Stimulated activated CD4-positive, alpha-beta T cell treated with anti-CD3 and anti-CD28 coated beads, Interleukin-2, amount 100 ng/mL, for 48 hours (primary cell): ENCODE measurements around the gene KIAA0930.
"Not testable (repeated sequence)": the region's sequence is repeated elsewhere in the genome, so short reads cannot be mapped to it uniquely, and the experiment has no call there.

Experiments used
- DNase-seq, 2 donors: peaks; one replicate each; pipeline ENCODE4 v3.0.0-alpha.2; 2020

KIAA0930 gene

GRCh38 chr22:45240810-45241631 is at the start of gene KIAA0930:
KIAA0930 (minus strand) TSS chr22:45240894; CDS start chr22:45240703, 191 bp downstream.
- DNase-seq = peak; percentile 72 to 75

DNA sequence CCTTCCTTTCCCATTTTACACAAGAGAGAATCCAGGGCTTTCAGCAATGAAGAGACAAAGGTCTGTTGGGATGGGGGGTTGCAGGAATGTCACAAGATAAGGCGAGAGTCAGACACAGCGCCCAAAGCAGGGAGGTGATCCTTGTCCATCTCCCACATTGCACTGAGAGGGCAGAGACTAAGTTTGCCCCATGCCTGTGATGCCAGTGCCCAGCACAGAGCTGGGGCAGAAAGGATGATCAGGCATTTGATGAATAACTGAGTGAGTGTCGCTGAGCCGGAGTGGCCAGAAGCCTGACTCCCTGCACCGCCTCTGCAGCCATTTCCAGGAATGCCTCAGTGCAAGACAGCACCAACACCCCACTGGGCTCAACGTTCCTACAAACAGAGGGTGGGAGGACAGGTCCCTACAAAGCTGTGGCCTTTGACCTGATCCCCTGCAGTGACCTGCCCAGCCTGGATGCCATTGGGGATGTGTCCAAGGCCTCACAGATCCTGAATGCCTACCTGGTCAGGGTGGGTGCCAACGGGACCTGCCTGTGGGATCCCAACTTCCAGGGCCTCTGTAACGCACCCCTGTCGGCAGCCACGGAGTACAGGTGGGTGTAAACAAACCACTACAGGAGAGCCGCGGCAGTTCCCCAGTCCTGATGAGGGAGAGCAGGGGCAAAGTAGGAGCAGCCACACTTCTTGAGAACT is 46.3 kb upstream of the KIAA0930 start:
- no peak for DNase-seq

GRCh38 chr22:45285263-45286058 is 44.8 kb upstream of the KIAA0930 start:
- no peak for DNase-seq

DNA sequence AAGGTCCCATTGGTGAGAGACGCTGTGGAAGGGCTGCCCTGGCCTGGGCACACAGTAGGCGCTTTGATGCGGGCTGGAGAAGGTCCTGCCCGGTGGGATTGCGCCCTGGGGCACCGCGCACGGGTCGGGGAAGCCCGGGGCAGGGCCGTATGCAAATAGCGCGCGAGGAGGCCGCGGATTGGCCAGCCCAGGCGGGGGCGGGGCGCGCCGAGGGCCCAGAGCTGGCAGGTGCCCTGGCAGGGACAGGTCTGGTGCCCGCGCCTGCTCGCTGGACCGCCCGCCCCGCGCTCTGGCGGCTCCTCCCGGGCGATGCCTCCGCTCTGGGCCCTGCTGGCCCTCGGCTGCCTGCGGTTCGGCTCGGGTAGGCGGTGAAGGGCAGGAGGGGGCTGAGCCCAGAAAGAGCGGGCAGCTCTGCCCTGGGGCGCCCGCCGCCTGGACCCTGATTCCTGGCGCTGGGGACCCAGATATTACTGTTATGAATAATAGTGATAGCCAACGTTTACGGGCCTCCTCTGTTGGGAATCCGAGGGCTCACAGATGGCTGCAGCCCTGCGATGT is 44.1 kb upstream of the KIAA0930 start, which contains the start of gene UPK3A:
Gene UPK3A, plus strand, starts transcription at position 245 of the 558 bp plus-strand sequence. Its CDS starts 65 bp downstream, at position 310.
- peak; percentile 36 to 54 for DNase-seq

DNA sequence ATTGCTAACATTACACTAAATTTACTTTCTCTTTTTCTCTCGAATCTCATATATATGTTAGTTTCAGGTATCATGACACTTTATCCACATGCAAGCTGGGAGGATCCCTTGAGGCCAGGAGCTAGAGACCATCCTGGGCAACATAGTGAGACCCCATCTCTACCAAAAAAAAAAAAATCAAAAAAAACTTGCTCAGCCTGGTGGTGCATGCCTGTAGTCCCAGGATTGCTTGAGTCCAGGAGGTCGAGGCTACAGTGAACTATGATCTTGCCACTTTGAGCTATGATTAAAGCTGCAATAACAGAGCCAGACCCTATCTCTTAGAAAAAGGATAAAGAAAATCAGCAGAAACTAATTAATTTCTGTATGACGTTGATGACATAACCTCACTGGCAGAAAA is 40.3 kb upstream of the KIAA0930 start:
- no peak for DNase-seq

GRCh38 chr22:45280587-45280980 is 39.9 kb upstream of the KIAA0930 start:
- no peak for DNase-seq

GRCh38 chr22:45278125-45278524 is 37.4 kb upstream of the KIAA0930 start:
- no peak for DNase-seq

DNA sequence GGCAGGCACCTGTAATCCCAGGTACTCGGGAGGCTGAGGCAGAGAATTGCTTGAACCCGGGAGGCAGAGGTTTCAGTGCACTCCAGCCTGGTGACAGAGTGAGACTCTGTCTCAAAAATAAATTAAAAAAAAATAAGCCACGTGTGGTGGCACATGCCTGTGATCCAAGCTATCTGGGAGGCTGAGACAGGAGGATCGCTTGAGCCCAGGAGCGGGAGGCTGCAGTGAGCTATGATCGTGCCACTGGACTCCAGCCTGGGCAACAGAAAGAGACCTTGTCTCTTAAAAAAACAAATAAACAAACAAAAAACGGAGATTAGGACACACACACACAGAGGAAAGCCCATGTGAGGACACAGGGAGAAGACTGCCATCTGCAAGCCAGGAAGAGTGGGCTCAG is 37.0 kb upstream of the KIAA0930 start:
- not testable (repeated sequence) for DNase-seq

- DNase-seq = no peak
These were observed 35.9 kb upstream of the KIAA0930 start for GRCh38 chr22:45276507-45277105.

GRCh38 chr22:45273452-45274075 is 32.9 kb upstream of the KIAA0930 start:
- DNase-seq = no peak

- DNase-seq = no peak
These were observed 31.8 kb upstream of the KIAA0930 start for GRCh38 chr22:45272498-45272897.

DNA sequence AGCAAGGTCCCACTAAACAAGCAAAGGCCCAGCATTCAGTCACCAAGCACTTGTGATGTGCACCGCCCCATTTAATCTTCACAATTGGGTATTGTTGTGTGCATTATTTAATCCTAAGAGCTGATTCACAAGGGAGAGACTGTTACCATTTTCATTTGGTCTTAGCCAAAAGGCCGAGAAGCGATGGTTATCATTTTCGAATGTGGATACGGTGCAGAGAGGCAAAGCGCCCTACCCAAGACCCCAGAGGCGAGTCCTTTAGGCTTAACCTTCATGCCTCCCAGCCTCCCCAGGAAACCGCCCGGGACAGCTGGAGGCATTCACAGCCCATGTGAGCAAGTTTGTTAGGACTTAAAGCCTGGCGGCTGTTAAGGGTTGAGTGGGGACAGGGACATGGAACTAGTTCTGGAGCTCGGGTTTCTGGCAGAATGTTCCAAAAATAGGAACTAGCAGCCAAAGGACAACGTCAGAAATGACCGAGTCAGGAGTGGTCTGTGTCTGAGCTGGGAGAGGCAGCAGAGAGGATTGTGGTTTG is 31.0 kb upstream of the KIAA0930 start:
- DNase-seq = no peak

- no peak for DNase-seq
These were observed 29.7 kb upstream of the KIAA0930 start for GRCh38 chr22:45270095-45271020.

GRCh38 chr22:45268958-45269844 is 28.5 kb upstream of the KIAA0930 start:
- peak; percentile 83 to 91 for DNase-seq

GRCh38 chr22:45268167-45268957 is 27.7 kb upstream of the KIAA0930 start:
- DNase-seq = no peak

- no peak for DNase-seq
These were observed 24.8 kb upstream of the KIAA0930 start for GRCh38 chr22:45265535-45265934.

- no peak for DNase-seq
These were observed 23.0 kb upstream of the KIAA0930 start for GRCh38 chr22:45263463-45264269.
